ENCODE results near the gene AHSA1. TPM values are rescaled to one million over a fixed set of nuclear protein-coding genes. Genes with fewer than 3 reads are reported as not detected.

The AHSA1 gene
- total and polyA plus RNA-seq, 2 of the 8 experiments (the other 6 are each of a cell fraction or from before 2014, with no cell fraction given) = 155 to 221 TPM

DNA sequence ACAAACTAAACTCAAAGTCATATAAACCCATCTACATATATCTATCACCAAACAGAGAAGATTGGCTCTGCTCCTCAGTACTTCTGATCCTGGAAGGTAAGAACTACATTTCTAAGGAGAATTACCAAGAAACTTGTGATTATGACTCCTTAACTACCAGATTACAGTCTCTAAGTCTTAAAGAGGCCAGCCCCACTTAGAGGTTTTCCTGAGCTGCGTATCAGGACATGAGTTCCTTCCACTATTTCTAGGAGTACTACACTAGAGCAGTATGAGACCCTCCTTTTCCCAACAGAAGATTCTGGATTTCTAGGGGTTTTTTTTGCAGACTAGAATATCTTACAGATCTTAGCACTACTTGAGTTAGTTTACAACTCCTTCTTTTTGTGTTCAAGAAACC lies 34.5 kb upstream of the AHSA1 start, which contains the start of gene NOXRED1:
Gene NOXRED1, minus strand, starts transcription at position 101 of the 400 bp plus-strand sequence. CDS start 634 bp downstream, outside the sequence.
- H3K79me2 ChIP-seq (ENCODE audit: control insufficient read depth in 1 of 2, insufficient read depth in 2 of 2, low read length in 2 of 2) = no peaks in the 10 kb centered on the region
- no peak within 1 kb of the TSS for H3K4me3 ChIP-seq (ENCODE audit: extremely low read depth in 1 of 4, insufficient read depth in 2 of 4, low read depth in 3 of 4, low read length in 4 of 4)
- H4K91ac ChIP-seq (replicated peaks; ENCODE audit: insufficient read length, low read length) = no peak within 1 kb of the TSS
- H2BK20ac ChIP-seq (ENCODE audit: low read length) = no peak within 1 kb of the TSS
- no peak within 1 kb of the TSS for H2BK5ac ChIP-seq (ENCODE audit: low read depth, low read length)
- FAIRE-seq = no peak
- no peak within 1 kb of the TSS for H2AFZ ChIP-seq (ENCODE audit: low read length)
- no peaks in the 10 kb centered on the region for H3K23me2 ChIP-seq (ENCODE audit: low read depth, low read length)
- WGBS, 2 experiments (ENCODE audit: extremely low coverage in 1 of 2, insufficient coverage in 1 of 2, insufficient read length in 1 of 2, insufficient replicate concordance in 2 of 2, low coverage in 1 of 2, low lambda C conversion rate in 2 of 2, missing lambda C conversion rate in 1 of 2) = 94% methylated on average over 1 of the region's 1 CpG; no CpG with 5 or more reads in 1 of the 2 experiments
- TF ChIP-seq EZH2 (IDR thresholded peaks at IDR 0.05; ENCODE audit: low read depth, low read length, severe bottlenecking) = no peak
- no peak for TF ChIP-seq TAF1 (IDR thresholded peaks at IDR 0.05; ENCODE audit: low read depth, low read length)
- no peak for TF ChIP-seq PHF8 (conservative IDR thresholded peaks at IDR 0.05; ENCODE audit: low read depth, low read length)
- TF ChIP-seq KDM5A (IDR thresholded peaks at IDR 0.05; ENCODE audit: low read length) = no peak
- TF ChIP-seq CTCF (IDR thresholded peaks at IDR 0.05; ENCODE audit: control extremely low read depth in 1 of 3, insufficient read depth in 1 of 3, low read depth in 1 of 3, low read length in 3 of 3) = no peak
- no peak for TF ChIP-seq TBP (IDR thresholded peaks at IDR 0.05; ENCODE audit: low read depth, low read length)
- no peak for TF ChIP-seq SUZ12 (IDR thresholded peaks at IDR 0.05; ENCODE audit: low read length)
- TF ChIP-seq SP2 (IDR thresholded peaks at IDR 0.05; ENCODE audit: low read length) = no peak
- no peak within 1 kb of the TSS for H3K23ac ChIP-seq (ENCODE audit: insufficient read length)
- H3K4ac ChIP-seq (replicated peaks; ENCODE audit: insufficient read length, low read depth, low read length) = no peak within 1 kb of the TSS
- H2BK120ac ChIP-seq (replicated peaks; ENCODE audit: low read depth, low read length) = no peak within 1 kb of the TSS
- no peak within 1 kb of the TSS for H2BK15ac ChIP-seq (ENCODE audit: low read length)
- H3K79me1 ChIP-seq (ENCODE audit: low read depth, low read length) = no peaks in the 10 kb centered on the region
- H3K9ac ChIP-seq (replicated peaks in 1 of 4; ENCODE audit: extremely low read depth in 1 of 4, low read depth in 3 of 4, low read length in 3 of 4) = no peak within 1 kb of the TSS
- CTCF ChIA-PET (ENCODE audit: partially characterized antibody) = no interaction called here
- no peak within 1 kb of the TSS for H3K56ac ChIP-seq (replicated peaks; ENCODE audit: insufficient read length, low read depth, low read length)
- no peak within 1 kb of the TSS for H3K14ac ChIP-seq (ENCODE audit: insufficient read length)
- H2BK12ac ChIP-seq (ENCODE audit: low read depth, low read length) = no peak within 1 kb of the TSS
- H3K18ac ChIP-seq (ENCODE audit: extremely low read depth, low read length) = no peak within 1 kb of the TSS
- no peaks in the 10 kb centered on the region for H4K20me1 ChIP-seq (replicated peaks in 1 of 2; ENCODE audit: control insufficient read depth in 1 of 2, insufficient read depth in 2 of 2, low read length in 2 of 2)
- H4K5ac ChIP-seq (ENCODE audit: insufficient read length, low read depth, low read length) = no peak within 1 kb of the TSS
- DNase-seq (ENCODE audit: low read depth in 1 of 2, low spot score in 2 of 2) = no peak
- H3K36me3 ChIP-seq (ENCODE audit: control insufficient read depth in 2 of 4, insufficient read depth in 4 of 4, low read length in 3 of 4) = peaks cover 10 to 28% (median 18%) of the 10 kb centered on the region in 4 experiments; a peak in 7 of 8 replicates
- no peak within 1 kb of the TSS for H3K27ac ChIP-seq (ENCODE audit: low read depth, low read length)
- H3K4me2 ChIP-seq (ENCODE audit: insufficient read depth in 1 of 2, low read depth in 2 of 2, low read length in 2 of 2) = no peak within 1 kb of the TSS; a peak in 1 of 4 replicates
- no peak within 1 kb of the TSS for H2AK5ac ChIP-seq (ENCODE audit: low read depth, low read length)
- H3K9me3 ChIP-seq (ENCODE audit: insufficient read depth in 2 of 2, low read depth in 1 of 2, low read length in 1 of 2) = peaks cover 5 to 12% of the 10 kb centered on the region in 2 experiments; a peak in 2 of 4 replicates
- no peaks in the 10 kb centered on the region for H3K27me3 ChIP-seq (replicated peaks in 1 of 4; ENCODE audit: control insufficient read depth in 3 of 4, extremely low read depth in 1 of 4, insufficient read depth in 3 of 4, low read length in 3 of 4)
- H4K8ac ChIP-seq (ENCODE audit: extremely low read depth, insufficient read depth, low read length) = no peak within 1 kb of the TSS
- POLR2A ChIA-PET (ENCODE audit: partially characterized antibody) = no interaction called here
- H3K4me1 ChIP-seq (replicated peaks in 1 of 4; ENCODE audit: control insufficient read depth in 3 of 4, insufficient read depth in 4 of 4, low read length in 3 of 4) = peaks cover 2 to 8% (median 4%) of the 10 kb centered on the region in 4 experiments; a peak in 4 of 7 replicates

Data from H1 (cell line).